IMR-90 (cell line): ENCODE results near the gene EPN1. TPM values are rescaled to one million over a fixed set of nuclear protein-coding genes. Genes with fewer than 3 reads are reported as not detected.

ENCODE experiments used
- ATAC-seq: fragments of 200-7000 bp; cut with Tn5 transposase; 2 replicates; pipeline ENCODE4 v1.9.1; 2020; ENCODE audit warnings: low read depth, mild to moderate bottlenecking, moderate library complexity
- BruUV-seq: library from RNA; stranded (reverse); fragments of 400-500 nt; replicated peaks from 2 replicates; lab custom pipeline; 2021; lab: Mats Ljungman, UMichigan
- CTCF ChIA-PET: fragments of 300-600 bp; formaldehyde crosslinking; extraction: SDS; loops from one replicate; lab custom pipeline; 2021; ENCODE audit warnings: antibody characterized with exemption; lab: Yijun Ruan, JAX
- POLR2A ChIA-PET: fragments of 300-600 bp; sonication (Branson Sonifier 250); formaldehyde crosslinking; loops from one replicate; lab custom pipeline; 2022; ENCODE audit warnings: antibody characterized with exemption; ENCODE audit not compliant: unreplicated experiment; lab: Charles Lee
- DNase-seq: peaks from one replicate; pipeline ENCODE4 v3.0.0; 2013
- H2AFZ ChIP-seq: replicated peaks from 2 replicates; pipeline ENCODE3; 2013; ENCODE audit warnings: low read length, mild to moderate bottlenecking; ENCODE audit not compliant: poor library complexity
- H2AK5ac ChIP-seq: 2 replicates; pipeline ENCODE4 v1.6.1; 2013; ENCODE audit warnings: low read depth, low read length, inconsistent platforms
- H2AK9ac ChIP-seq: replicated peaks from 2 replicates; pipeline ENCODE3; 2013; ENCODE audit warnings: mild to moderate bottlenecking, low read depth, low read length, moderate library complexity; ENCODE audit not compliant: poor library complexity
- H2BK120ac ChIP-seq: 2 replicates; pipeline ENCODE4 v1.6.1; 2013; ENCODE audit warnings: low read depth, low read length, inconsistent platforms
- H2BK15ac ChIP-seq: 3 replicates; pipeline ENCODE4 v1.6.1; 2013; ENCODE audit warnings: low read depth, low read length, inconsistent platforms
- H2BK20ac ChIP-seq: 2 replicates; pipeline ENCODE4 v1.6.1; 2013; ENCODE audit warnings: low read depth, mild to moderate bottlenecking, inconsistent platforms, low read length, moderate library complexity
- H2BK5ac ChIP-seq: 2 replicates; pipeline ENCODE4 v1.6.1; 2013; ENCODE audit warnings: mild to moderate bottlenecking, low read depth, low read length, inconsistent platforms; ENCODE audit not compliant: poor library complexity, severe bottlenecking
- H3K14ac ChIP-seq: replicated peaks from 2 replicates; pipeline ENCODE4 v1.6.1; 2013; ENCODE audit warnings: low read depth, low read length, inconsistent platforms
- H3K18ac ChIP-seq: 2 replicates; pipeline ENCODE4 v1.6.1; 2013; ENCODE audit warnings: low read depth, low read length, control low read depth
- H3K23ac ChIP-seq: 2 replicates; pipeline ENCODE4 v1.6.1; 2013; ENCODE audit warnings: low read depth, low read length, inconsistent platforms
- H3K27ac ChIP-seq: 2 replicates; pipeline ENCODE4 v1.5.1; 2013; ENCODE audit warnings: mild to moderate bottlenecking, control low read depth, low read length; ENCODE audit not compliant: insufficient read depth
- H3K27me3 ChIP-seq: 2 replicates; pipeline ENCODE4 v1.6.1; 2013; ENCODE audit warnings: low read length; ENCODE audit not compliant: control insufficient read depth, insufficient read depth
- H3K36me3 ChIP-seq: 2 replicates; pipeline ENCODE4 v1.6.1; 2013; ENCODE audit warnings: low read length, mixed read lengths; ENCODE audit not compliant: control insufficient read depth, insufficient read depth
- H3K4ac ChIP-seq: 2 replicates; pipeline ENCODE4 v1.6.1; 2013; ENCODE audit warnings: low read depth, low read length, inconsistent platforms
- H3K4me1 ChIP-seq: 2 replicates; pipeline ENCODE4 v1.6.1; 2013; ENCODE audit warnings: low read length, mixed read lengths; ENCODE audit not compliant: control insufficient read depth, insufficient read depth
- H3K4me2 ChIP-seq: 2 replicates; pipeline ENCODE4 v1.6.1; 2013; ENCODE audit warnings: low read depth, mild to moderate bottlenecking, control low read depth, low read length, moderate library complexity
- H3K4me3 ChIP-seq: 2 replicates; pipeline ENCODE4 v1.5.1; 2013; ENCODE audit warnings: low read depth, mild to moderate bottlenecking, control low read depth, low read length, moderate library complexity; ENCODE audit not compliant: insufficient read depth
- H3K56ac ChIP-seq: 2 replicates; pipeline ENCODE4 v1.6.1; 2013; ENCODE audit warnings: low read length, inconsistent platforms; ENCODE audit not compliant: insufficient read depth; ENCODE audit errors: extremely low read depth
- H3K79me1 ChIP-seq, 2 experiments: 2 replicates each; pipeline ENCODE4 v1.6.1; 2013; ENCODE audit warnings: low read length in 2 of 2, inconsistent platforms in 1 of 2, low read depth in 1 of 2
- H3K9ac ChIP-seq: 2 replicates; pipeline ENCODE4 v1.6.1; 2013; ENCODE audit warnings: low read depth, low read length, control low read depth
- H3K9me1 ChIP-seq: 2 replicates; pipeline ENCODE4 v1.6.1; 2013; ENCODE audit warnings: low read length, inconsistent platforms; ENCODE audit not compliant: insufficient read depth
- H3K9me3 ChIP-seq: 2 replicates; pipeline ENCODE4 v1.6.1; 2013; ENCODE audit warnings: low read length; ENCODE audit not compliant: control insufficient read depth, insufficient read depth
- H4K20me1 ChIP-seq: 2 replicates; pipeline ENCODE4 v1.6.1; 2013; ENCODE audit warnings: low read length, inconsistent platforms; ENCODE audit not compliant: insufficient read depth
- H4K5ac ChIP-seq: 2 replicates; pipeline ENCODE4 v1.6.1; 2013; ENCODE audit warnings: mild to moderate bottlenecking, low read depth, low read length, control low read depth
- H4K8ac ChIP-seq, 2 experiments: 2 replicates each; pipeline ENCODE4 v1.6.1; 2013; ENCODE audit warnings: low read depth in 2 of 2, low read length in 2 of 2, control low read depth in 1 of 2, inconsistent platforms in 1 of 2
- H4K91ac ChIP-seq: 2 replicates; pipeline ENCODE4 v1.6.1; 2013; ENCODE audit warnings: low read depth, low read length, inconsistent platforms; ENCODE audit not compliant: insufficient read depth
- BHLHE40 ChIP-seq: fragments of 150-350 bp; IDR thresholded peaks from 2 replicates; pipeline ENCODE4 v1.6.1; 2016; ENCODE audit warnings: mild to moderate bottlenecking, low read depth, low read length
- CEBPB ChIP-seq: IDR thresholded peaks from 2 replicates; pipeline ENCODE4 v1.6.1; 2012; ENCODE audit warnings: low read depth, low read length, improper control_type of control experiment
- CHD1 ChIP-seq: IDR thresholded peaks from 2 replicates; pipeline ENCODE4 v1.6.1; 2012; ENCODE audit warnings: low read depth, low read length, improper control_type of control experiment
- CTCF ChIP-seq: conservative IDR thresholded peaks from 2 replicates; pipeline ENCODE4 v1.5.1; 2012; ENCODE audit warnings: mild to moderate bottlenecking, low read depth, low read length, improper control_type of control experiment
- FOS ChIP-seq: fragments of 150-350 bp; IDR thresholded peaks from 2 replicates; pipeline ENCODE4 v1.6.1; 2016; ENCODE audit warnings: low read depth, low read length
- MAFK ChIP-seq: IDR thresholded peaks from 2 replicates; pipeline ENCODE4 v1.6.1; 2012; ENCODE audit warnings: low read depth, low read length, improper control_type of control experiment
- MAZ ChIP-seq: IDR thresholded peaks from 2 replicates; pipeline ENCODE4 v1.6.1; 2012; ENCODE audit warnings: low read depth, mild to moderate bottlenecking, low read length, improper control_type of control experiment, moderate library complexity, borderline replicate concordance
- POLR2A ChIP-seq: IDR thresholded peaks from 2 replicates; pipeline ENCODE4 v1.6.1; 2012; ENCODE audit warnings: mild to moderate bottlenecking, low read depth, low read length
- RAD21 ChIP-seq: IDR thresholded peaks from 2 replicates; pipeline ENCODE4 v1.6.1; 2012; ENCODE audit warnings: low read length, improper control_type of control experiment
- RCOR1 ChIP-seq: IDR thresholded peaks from 2 replicates; pipeline ENCODE4 v1.6.1; 2012; ENCODE audit warnings: mild to moderate bottlenecking, low read length, improper control_type of control experiment; ENCODE audit not compliant: insufficient replicate concordance
- RFX5 ChIP-seq: IDR thresholded peaks from 2 replicates; pipeline ENCODE4 v1.8.0; 2012; ENCODE audit warnings: low read depth, mild to moderate bottlenecking, low read length, moderate library complexity
- SMC3 ChIP-seq: fragments of 150-350 bp; IDR thresholded peaks from 2 replicates; pipeline ENCODE4 v1.6.1; 2016; ENCODE audit warnings: low read depth, mild to moderate bottlenecking, antibody characterized with exemption, low read length, moderate library complexity
- USF2 ChIP-seq: fragments of 150-350 bp; IDR thresholded peaks from 2 replicates; pipeline ENCODE4 v1.6.1; 2017; ENCODE audit warnings: mild to moderate bottlenecking, antibody characterized with exemption, low read length, low read depth
- WGBS, 2 experiments: methylation state at CpG; one replicate each; pipeline versions ENCODE4 v1.1.5 to v1.1.7; 2013; ENCODE audit warnings: missing lambda C conversion rate in 2 of 2; ENCODE audit not compliant: insufficient read length in 1 of 2; ENCODE audit errors: extremely low coverage in 2 of 2; 5-methylcytosine and 5-hydroxymethylcytosine counted together
- dilution Hi-C: fragments of 300-500 bp; cut with HindIII; formaldehyde crosslinking; loops from one replicate; pipeline ENCODE4 v1.14.3; 2018; ENCODE audit warnings: low sequenced_read_pairs; ENCODE audit not compliant: unreplicated experiment
- in situ Hi-C: fragments of 300-500 bp; cut with MboI; formaldehyde crosslinking; loops from 3 replicates; pipeline ENCODE4 v1.14.3; 2019; ENCODE audit warnings: low sequenced_read_pairs, inconsistent platforms, mixed read lengths
- intact Hi-C: fragments of 100-400 bp; cut with micrococcal nuclease; formaldehyde crosslinking; loops from 2 replicates; pipeline ENCODE4 v1.10.0; 2022
- polyA plus RNA-seq, 3 experiments: library from polyadenylated mRNA; depleted of rRNA; stranded (reverse); fragments of >200 nt; gene quantifications; 2 replicates each; pipeline ENCODE4 v1.2.3, GENCODE V29; 2012; ENCODE audit warnings: low replicate concordance in 1 of 3
- total RNA-seq: library from RNA; depleted of rRNA; stranded (reverse); fragments of >200 nt; gene quantifications from 2 replicates; pipeline ENCODE4 v1.2.3, GENCODE V29; 2012

EPN1 gene
- total and polyA plus RNA-seq, 2 of the 4 experiments (the other 2 are of a cell fraction): 19.0 to 122 TPM

GRCh38 chr19:55688422-55689218, 13.6 kb downstream of the EPN1 start (continued):
- TF ChIP-seq USF2: no peak

GRCh38 chr19:55689411-55690108, 14.5 kb downstream of the EPN1 start:
- Histone ChIP-seq H4K20me1 (peaks cover 38% of the 10 kb centered on the region), H2BK20ac (no peak overlapping the region), H2AFZ (no peak overlapping the region), H3K79me1 (peaks cover 9 to 29% of the 10 kb centered on the region in 2 experiments; a peak in 2 of 4 replicates), H3K9me3 (no peaks in the 10 kb centered on the region), H3K4me2 (no peak overlapping the region), H2BK120ac (no peak overlapping the region), H4K5ac (no peak overlapping the region), H2BK5ac (no peak overlapping the region), H3K23ac (no peak overlapping the region), H3K14ac (no peak overlapping the region), H3K27me3 (no peaks in the 10 kb centered on the region), H3K4me1 (no peaks in the 10 kb centered on the region), H3K56ac (no peak overlapping the region), H4K8ac (no peak overlapping the region), H2AK9ac (no peak overlapping the region), H3K9me1 (peaks cover 4% of the 10 kb centered on the region; the same call in 1 of the 2 replicates), H3K4me3 (no peak overlapping the region), H2BK15ac (no peak overlapping the region), H3K36me3 (peaks cover 71% of the 10 kb centered on the region), H3K4ac (no peak overlapping the region), H3K9ac (no peak overlapping the region), H3K18ac (no peak overlapping the region), H2AK5ac (no peak overlapping the region), H3K27ac (no peak overlapping the region), H4K91ac (no peak overlapping the region)
- intact Hi-C loops (no loop called here), dilution Hi-C loops (no loop called here), in situ Hi-C loops (loop anchor here (25.0 kb wide), 1 partner anchor 448 kb away; the partner anchor contains the start of gene ZNF444)
- ChIA-PET POLR2A (no interaction called here), CTCF (no interaction called here)
- ATAC-seq (no peak), DNase-seq (no peak)
- WGBS, 2 experiments: 100% methylated on average over 11 of the region's 35 CpGs; no CpG with 5 or more reads in 1 of the 2 experiments
- BruUV-seq: no TSS peak
- TF ChIP-seq RAD21 (no peak), CEBPB (no peak), CHD1 (no peak), SMC3 (no peak), POLR2A (no peak), RCOR1 (no peak), MAZ (no peak), RFX5 (no peak), FOS (no peak), BHLHE40 (no peak), CTCF (no peak), MAFK (no peak)
